DOHH2 (cell line): ENCODE results near the gene HTR6.

Experiments
- EZH2phosphoT487 ChIP-seq: fragments of 200-600 bp; sonication (generic); IDR thresholded peaks from 2 replicates; pipeline ENCODE4 v1.6.1; 2017; ENCODE audit warnings: borderline replicate concordance, mild to moderate bottlenecking, antibody characterized with exemption, low read length, moderate library complexity, mixed read lengths
- TF ChIP-seq, protein P1 (sequence below): fragments of 200-600 bp; sonication (generic); IDR thresholded peaks from one replicate; pipeline ENCODE4 v1.5.1; 2014; ENCODE audit warnings: antibody characterized with exemption, mild to moderate bottlenecking, low read depth, low read length; ENCODE audit not compliant: poor library complexity, severe bottlenecking

DNA sequence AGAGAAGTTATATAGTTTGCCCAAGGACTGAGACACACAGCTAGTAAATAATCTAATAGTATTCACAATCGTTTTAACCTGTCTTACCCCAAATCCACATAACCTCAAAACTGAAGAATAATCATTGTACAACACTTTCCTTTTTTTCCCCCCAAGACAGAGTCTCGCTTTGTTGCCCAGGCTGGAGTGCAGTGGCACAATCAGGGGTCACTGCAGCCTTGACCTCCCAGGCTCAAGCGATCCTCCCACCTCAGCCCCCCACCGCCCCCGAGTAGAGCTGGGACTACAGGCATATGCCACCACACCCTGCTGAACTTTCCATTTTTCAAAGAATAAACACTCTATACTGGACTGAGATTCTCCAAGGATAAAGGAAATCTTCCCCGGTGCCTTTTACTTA lies 49.2 kb upstream of the HTR6 start:
- TF ChIP-seq, protein P1, sequence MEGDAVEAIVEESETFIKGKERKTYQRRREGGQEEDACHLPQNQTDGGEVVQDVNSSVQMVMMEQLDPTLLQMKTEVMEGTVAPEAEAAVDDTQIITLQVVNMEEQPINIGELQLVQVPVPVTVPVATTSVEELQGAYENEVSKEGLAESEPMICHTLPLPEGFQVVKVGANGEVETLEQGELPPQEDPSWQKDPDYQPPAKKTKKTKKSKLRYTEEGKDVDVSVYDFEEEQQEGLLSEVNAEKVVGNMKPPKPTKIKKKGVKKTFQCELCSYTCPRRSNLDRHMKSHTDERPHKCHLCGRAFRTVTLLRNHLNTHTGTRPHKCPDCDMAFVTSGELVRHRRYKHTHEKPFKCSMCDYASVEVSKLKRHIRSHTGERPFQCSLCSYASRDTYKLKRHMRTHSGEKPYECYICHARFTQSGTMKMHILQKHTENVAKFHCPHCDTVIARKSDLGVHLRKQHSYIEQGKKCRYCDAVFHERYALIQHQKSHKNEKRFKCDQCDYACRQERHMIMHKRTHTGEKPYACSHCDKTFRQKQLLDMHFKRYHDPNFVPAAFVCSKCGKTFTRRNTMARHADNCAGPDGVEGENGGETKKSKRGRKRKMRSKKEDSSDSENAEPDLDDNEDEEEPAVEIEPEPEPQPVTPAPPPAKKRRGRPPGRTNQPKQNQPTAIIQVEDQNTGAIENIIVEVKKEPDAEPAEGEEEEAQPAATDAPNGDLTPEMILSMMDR: no peak
- no peak for TF ChIP-seq EZH2phosphoT487
